HG03159 (cell line): ENCODE results near the gene LENG9.
"Not testable (repeated sequence)": the region's sequence is repeated elsewhere in the genome, so short reads cannot be mapped to it uniquely, and the experiment has no call there.

Experiments
- ATAC-seq: cut with Tn5 transposase; IDR thresholded peaks from one replicate; pipeline ENCODE4 v1.9.1; 2021; ENCODE audit warnings: mild to moderate bottlenecking, moderate library complexity; ENCODE audit not compliant: unreplicated experiment

LENG9 gene

DNA sequence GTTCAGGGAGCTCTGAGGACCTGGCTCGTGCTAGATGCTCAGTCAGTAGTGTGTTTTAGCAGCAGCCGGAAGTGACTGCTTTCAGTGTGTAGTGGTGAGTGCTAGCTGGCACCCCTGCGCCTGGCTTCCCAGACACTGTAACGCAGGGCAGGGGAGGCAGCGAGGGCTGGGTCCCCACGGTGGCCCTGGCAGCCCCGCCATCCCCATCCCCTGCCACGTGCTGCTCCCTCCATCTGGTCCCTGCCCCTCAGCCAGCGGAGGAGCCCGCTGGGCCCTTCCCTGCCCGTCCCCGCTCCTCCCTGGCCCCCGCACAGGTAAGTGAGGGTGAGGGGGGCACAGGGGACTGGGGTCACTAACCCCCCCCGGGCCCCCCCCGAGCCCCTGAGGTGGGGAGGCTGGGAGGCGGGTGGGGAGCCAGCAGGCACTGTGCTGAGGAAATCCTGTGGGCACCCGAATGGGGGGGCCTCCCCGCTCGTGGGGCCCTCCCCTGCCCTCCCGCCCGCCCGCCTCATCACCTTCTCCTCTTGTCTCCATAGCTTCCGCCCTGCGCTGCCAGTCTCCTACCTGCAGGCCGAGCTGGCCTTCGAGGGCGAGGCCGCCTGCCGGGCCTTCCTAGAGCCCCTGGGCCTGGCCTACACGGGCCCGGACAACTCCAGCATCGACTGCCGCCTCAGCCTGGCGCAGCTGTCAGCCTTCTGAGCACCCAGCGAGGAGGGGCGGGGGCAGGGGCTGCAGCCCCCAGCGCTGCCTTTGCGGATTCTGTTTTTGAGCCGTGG is 3.2 kb downstream of the LENG9 start:
- no peak for ATAC-seq

DNA sequence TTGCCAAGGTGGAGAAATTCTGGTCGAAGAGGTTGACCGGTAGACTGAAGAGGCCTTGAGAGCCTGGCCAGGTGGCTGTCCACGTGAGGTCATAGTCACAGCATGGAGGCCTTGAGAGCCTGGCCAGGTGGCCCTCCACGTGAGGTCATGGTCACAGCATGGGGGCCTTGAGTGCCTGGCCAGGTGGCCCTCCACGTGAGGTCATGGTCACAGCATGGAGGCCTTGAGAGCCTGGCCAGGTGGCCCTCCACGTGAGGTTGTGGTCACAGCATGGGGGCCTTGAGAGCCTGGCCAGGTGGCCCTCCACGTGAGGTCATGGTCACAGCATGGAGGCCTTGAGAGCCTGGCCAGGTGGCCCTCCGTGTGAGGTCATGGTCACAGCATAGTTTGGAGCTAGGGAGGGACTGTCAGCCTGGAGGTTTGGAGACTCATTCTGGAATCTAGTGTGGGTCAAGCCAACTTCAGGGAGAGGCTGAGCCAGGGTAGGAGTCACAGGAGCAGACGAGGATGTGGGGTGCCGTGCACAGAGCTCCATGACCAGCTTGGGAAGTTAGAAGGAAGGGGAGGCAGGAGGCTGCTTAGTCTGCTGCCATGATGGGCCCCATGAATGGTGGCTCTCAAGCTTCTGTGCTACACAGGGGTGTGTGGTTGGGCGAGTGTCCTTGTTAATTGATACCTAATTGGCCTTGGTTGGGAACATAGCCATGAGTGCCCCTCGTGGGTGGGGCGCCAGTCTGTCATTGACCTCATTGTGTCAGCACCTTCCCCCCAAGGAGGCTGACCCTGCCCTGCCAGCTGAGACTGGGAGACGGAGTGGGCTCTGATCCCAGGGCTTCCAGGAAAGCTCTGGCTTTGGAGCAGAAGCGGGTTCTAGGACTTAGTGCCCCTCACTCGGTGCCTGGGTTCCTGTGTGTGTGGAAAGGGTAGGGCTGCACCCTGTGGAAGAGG is 4.0 kb downstream of the LENG9 start:
- no peak for ATAC-seq

DNA sequence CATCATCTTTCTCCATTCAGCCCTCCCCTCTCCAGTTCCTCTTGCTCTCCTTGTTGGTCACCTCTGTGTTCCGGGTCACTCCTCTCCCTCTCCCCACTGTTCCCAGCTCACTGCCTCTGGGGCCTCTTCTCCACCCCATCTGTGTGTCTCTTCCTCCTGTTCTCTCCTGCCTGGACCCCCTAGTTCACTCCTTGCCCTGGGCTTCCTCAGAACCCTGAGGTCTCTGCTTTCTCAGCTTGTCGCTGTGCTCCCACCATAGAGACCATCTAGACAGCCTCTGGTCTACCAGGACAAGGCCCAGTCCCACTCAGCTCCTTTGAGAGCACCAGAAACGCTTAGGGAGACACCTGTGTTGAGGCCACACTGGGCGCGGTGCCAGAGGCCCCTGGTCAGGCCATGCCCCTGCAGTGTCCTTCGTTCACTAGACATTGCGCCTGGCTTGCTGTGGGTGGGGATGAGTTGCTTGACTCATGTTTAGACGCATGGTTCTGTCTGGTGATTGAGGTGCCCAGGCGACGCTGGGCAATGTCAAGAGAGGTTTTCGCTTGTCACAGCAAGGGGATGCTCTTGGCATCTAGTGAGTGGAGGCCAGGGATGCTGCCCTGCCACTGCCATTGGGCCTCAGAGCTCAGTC is 4.8 kb downstream of the LENG9 start:
- no peak for ATAC-seq

DNA sequence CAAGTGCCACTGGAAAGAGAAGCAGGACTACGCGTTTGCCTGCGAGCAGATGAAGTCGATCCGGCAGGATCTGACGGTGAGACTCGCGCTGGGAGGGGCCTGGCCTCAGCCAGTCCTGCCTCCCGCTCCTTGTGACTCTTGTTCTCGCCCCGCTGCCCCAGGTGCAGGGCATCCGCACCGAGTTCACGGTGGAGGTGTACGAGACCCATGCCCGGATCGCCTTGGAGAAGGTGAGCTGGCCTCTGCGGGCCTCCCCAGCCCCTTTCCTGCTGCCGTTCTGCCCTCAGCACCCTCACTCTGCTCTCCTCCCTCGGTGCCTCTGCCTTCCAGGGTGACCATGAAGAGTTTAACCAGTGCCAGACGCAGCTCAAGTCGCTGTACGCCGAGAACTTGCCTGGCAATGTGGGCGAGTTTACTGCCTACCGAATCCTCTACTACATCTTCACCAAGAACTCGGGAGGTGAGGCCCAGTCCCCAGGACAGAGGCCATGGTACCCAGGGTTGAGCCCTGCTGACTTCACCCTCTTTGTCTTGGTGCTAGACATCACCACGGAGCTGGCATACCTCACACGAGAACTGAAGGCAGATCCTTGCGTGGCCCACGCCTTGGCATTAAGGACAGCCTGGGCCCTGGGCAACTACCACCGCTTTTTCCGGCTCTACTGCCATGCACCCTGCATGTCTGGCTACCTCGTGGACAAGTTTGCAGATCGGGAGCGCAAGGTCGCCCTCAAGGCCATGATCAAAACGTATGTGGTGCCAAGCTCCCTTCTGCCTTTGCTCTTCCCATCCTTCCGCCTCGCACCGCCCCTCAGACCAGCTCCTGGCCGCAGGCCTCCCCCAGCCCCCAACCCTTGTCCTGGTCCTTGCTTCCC is 5.6 kb downstream of the LENG9 start:
- no peak for ATAC-seq

DNA sequence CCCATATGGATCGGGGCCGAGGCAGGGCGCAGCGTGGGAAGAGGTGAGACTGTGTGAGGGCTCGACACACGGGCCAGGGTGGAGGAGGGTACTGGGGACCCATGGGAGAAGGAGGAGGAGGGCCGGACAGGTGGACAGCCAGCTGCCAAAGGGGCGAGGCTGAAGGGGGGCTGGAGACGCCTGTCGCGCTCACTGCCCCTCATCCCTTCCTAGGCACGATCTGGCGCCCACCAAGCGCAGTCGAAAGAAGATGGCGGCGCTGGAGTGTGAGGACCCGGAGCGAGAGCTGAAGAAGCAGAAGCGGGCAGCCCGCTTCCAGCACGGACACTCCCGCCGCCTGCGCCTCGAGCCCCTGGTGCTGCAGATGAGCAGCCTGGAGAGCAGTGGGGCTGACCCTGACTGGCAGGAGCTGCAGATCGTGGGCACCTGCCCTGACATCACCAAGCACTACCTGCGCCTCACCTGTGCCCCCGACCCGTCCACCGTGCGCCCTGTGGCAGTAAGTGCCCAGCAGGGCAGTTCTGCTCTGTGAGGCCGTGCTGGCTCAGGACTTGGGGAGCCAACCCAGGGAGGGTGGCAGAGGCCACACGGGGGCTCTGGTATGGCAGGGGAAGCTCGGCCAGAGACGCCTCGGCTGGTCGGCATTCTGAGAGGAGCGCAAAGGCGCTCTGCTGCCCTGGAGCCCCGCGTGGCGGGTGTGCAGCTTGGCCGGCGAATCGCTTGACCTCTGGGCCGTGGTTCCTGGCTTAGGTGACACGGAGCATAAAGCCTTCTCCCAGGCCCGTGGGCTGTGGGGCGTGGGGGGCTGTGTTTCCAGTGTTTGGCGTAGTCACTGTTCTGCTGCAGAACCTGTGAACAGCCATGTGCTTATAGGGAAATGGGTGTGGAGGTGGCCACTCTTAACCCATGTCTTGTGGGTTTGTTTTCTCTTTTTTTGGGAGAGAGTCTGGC is 6.9 kb downstream of the LENG9 start:
- ATAC-seq: no peak

DNA sequence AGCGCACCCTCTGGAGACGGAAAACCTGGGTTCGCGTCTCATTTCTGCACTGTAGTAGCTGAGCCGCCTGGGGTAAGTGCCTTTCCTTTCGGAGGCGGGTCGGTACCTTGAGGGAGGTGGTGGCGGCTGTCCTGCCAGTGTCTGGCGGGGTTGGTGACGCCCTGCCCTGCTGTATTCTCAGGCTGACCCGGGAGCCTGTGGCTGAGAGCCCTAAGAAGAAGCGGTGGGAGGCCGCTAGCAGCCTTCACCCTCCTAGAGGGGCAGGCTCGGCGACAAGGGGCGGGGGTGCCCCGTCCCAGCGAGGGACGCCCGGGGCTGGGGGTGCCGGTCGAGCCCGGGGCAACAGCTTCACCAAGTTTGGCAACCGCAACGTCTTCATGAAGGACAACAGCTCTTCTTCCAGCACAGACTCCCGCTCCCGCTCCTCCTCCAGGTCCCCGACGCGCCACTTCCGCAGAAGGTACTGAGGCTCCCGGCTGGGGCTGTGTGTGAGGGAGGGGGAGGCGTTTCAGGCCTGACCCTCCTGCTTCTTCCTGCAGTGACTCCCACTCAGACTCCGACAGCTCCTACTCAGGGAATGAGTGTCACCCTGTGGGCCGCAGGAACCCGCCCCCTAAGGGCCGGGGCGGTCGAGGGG is 7.7 kb downstream of the LENG9 start:
- ATAC-seq: no peak

DNA sequence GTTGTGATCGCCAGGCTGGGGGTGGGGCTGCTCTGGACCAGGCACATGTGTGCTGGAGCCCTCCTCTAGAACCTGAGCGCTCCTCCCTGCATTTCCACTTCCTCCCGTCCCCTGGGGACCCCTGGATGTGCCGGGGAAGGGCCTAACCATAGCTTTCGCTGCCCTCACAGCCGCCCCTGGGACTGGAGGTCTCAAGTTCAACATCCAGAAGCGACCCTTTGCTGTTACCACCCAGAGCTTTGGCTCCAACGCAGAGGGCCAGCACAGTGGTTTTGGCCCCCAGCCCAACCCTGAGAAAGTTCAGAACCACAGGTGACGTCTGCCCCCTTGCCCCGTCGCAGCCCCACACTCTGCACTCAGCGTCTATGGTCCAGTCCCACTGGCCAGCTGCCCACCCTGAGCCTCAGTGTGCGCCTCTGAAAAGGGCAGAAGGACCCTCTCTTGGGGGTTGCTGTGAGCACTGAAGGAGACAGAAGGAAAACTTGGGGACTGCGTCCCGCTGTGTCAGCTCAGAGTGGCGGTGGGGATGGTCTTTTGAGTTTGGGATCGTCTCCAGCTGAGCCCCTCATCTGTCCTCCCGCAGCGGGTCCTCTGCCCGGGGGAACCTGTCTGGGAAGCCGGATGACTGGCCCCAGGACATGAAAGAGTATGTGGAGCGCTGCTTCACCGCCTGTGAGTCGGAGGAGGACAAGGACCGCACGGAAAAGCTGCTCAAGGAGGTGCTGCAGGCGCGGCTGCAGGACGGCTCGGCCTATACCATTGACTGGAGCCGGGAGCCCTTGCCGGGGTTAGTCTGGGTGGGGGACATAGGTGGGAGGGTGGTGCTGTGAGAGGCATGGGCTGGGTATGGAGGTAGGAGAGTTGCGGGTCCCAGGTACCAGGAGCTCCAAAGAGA is 8.6 kb downstream of the LENG9 start:
- no peak for ATAC-seq

DNA sequence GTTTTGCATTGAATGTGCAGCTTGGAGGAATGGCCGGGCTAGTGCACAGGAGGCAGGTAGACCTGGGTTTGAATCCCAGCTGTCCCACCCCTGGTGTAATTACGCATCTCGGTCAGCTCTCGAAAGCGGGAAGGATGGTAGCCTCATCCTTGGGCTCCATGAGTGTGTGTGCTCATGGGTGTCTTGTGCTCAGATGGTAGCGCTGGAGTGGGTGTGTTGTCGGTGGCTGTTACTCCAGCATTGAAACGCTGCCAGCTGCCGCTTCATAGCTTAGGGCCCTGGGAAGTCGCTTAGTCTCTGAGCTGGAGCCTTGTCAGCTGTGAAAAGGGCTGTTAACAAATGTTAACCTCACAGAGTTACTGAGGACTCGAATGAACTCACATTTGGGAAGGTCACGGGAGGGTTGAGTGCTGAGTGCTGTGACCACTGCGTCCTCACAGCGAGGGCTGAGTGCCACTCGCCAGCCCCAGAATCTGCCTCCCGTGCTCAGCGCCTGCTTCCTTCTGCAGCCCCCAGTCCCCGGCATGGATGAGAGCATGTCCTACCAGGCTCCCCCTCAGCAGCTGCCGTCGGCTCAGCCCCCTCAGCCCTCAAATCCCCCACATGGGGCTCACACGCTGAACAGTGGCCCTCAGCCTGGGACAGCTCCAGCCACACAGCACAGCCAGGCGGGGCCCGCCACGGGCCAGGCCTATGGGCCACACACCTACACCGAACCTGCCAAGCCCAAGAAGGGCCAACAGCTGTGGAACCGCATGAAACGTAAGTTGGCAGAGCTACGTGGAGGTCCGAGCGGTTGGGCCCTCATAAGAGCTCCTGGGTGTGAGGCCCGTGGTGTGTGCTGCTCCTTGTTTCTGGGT is 9.4 kb downstream of the LENG9 start:
- no peak for ATAC-seq

DNA sequence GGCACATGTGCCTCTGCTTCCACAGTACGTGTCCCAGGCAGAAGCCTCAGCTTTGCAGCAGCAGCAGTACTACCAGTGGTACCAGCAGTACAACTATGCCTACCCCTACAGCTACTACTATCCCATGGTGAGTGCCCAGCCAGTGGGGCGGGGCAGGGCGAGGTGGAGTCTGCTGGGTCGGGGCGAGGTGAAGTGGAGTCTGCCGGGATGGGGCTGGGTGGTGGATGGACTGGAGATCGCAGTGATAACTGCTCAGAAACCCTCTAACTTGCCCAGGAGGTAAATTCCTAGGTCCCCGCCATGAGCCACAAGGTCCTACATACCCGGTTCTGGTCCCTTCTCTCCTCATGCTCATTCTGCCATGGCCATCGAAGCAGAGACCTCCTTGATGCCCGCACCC is 11.0 kb downstream of the LENG9 start:
- ATAC-seq: no peak

DNA sequence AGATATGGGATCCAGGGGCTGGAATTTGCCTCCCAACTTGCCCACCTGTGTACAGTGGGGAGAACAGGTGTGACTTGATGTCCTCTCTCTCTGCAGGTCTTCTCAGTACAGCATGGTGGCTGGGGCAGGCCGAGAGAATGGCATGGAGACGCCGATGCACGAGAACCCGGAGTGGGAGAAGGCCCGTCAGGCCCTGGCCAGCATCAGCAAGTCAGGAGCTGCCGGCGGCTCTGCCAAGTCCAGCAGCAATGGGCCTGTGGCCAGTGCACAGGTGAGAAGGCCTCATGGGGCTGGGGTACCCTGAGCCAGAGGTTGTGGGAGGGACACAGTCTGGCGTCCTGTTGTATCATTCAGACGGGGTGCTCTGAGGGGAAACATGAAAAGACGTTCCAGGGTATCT is 11.6 kb downstream of the LENG9 start:
- no peak for ATAC-seq

DNA sequence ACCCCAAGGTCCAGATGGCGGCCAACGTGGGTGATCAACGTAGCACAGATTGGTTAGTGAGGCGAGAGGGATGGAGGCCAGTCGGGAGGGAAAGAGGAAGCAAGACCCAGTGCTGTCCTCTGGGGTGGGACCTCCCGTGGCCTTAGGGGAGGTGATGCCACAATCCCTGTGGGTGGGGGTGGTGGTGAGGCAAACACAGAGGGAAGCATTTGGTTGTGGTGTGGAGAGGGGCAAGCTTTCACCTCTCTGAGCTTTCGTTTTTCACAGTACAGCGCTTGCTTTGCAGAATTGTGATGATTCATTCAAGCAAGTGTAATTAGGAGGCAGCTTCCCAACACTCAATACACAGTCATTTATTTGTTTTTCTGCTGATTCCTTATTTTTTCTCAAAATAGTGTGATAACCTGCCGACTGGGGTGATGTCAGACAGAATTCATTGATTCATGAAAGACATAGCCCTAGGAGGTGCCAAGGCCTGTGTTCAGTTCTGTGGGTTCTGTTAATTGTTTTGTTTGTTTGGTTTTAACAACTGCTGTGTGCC is 12.2 kb downstream of the LENG9 start:
- ATAC-seq: no peak

DNA sequence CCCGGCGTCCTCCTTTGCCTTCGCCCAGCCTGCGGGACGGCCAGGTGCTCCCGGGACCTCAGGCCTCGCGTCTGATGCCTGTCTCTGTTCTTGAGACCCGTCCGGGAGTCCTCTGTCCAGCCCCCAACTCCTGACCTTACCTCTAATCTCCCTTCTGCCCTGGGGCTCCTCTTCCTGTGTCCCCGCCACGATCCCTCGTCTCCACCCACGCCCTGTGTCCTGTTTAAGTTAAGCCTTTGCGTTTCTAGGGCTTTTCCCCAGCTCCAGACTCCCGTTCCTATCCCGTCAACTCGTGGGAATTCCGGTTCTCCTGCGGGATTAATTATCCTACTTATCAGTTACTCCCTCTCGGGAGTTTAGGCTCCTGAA is 13.9 kb downstream of the LENG9 start:
- peak; percentile 7 for ATAC-seq

DNA sequence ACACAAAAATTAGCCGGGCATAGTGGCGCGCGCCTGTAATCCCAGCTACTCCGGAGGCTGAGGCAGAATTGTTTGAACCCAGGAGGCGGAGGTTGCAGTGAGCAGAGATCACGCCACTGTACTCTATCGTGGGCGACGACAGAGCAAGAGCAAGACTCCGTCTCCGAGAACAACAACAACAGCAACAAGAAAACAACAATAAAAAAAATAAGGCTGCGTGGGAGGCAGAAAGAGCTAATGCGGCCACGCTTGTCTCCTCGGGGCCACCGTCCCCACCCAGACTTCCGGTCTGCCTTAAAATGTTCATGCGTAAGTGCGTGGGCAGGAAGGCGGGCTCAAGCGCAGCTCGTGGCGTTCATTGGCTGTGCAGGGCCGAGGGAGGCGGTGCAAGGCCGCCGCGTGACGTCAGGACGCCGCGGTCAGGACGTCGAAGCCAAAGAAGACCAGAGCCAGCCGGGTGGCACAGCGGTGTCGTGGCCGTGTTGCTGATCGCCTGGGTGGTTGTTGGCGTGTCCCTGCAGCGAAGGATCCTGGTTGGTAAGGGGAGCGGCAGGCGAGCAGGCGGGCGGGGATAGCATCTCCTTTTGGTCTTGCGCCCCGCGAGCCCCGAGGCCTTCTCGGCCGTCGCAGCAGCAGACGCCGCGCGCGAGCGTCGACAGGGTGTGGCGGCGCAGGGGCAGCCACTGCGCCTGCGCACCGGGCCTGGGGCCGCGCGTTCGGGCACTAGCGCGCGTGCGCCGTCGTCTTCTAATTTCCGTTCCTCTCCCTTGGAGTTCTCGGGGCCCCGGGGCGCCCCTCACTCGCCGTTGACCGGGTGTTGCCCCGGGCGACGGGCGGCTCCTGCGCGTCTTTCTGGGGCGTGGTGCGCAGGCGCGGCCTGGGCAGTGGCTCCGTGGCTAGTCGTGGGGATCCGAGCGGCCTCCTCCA is 14.5 kb downstream of the LENG9 start, which contains the start of gene LENG8:
TSS of gene LENG8 (plus strand) at position 426 of the 927 bp plus-strand sequence. CDS start 2,146 bp downstream, outside the sequence.
- ATAC-seq: peak; percentile 88

DNA sequence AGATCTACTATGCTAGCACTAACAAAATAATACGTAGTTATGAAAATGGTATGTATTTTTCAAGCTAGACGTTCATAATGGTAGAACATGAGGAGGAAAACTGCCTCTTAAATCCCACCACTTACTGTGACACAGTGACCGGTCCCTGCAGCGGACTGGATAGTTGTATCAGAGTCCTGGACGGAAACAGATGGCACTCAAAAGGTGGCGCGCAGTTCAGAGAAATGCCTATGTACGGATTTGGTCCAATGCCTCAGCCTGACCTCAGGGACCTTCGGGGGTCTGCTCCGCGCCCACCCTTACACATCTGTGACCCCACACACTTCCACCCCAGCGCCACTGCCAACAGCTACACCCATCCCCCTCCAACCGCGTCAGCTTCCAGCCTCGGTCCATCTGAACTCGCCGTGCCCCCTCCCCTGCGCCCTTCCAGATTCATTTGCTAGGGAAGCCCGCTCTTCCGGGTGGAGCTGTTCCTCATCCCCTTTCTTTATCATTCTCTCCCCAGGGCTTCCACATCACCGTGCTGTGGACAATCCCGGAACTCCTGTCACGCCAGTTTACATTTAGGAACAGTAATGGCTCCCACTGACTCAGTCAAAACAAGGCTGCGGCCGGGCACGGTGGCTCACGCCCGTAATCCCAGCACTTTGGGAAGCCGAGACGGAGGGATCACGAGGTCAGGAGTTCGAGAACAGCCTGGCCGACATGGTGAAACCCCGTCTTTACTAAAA is 15.4 kb downstream of the LENG9 start:
- no peak for ATAC-seq

DNA sequence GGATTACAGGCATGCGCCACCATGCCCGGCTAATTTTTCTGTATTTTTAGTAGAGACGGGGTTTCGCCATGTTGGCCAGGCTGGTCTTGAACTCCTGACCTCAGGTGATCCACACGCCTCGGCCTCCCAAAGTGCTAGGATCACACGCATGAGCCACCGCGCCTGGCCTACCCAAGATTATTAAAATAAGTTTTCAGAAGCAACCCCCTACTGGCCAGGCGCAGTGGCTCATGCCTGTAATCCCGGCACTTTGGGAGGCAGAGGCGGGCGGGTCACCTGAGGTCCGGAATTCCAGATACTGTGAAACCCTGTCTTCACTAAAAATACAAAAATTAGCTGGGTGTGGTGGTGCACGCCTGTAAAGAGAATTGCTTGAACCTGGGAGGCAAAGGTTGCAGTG is 17.2 kb downstream of the LENG9 start:
- ATAC-seq: not testable (repeated sequence)
